Smooth muscle cell (in vitro differentiated cells): ENCODE measurements around the gene DUSP8. TPM values are rescaled to one million over a fixed set of nuclear protein-coding genes. Genes with fewer than 3 reads are reported as not detected.
"Not testable (repeated sequence)": the region's sequence is repeated elsewhere in the genome, so short reads cannot be mapped to it uniquely, and the experiment has no call there.

Experiments used
- DNase-seq: peaks from one replicate; lab custom pipeline; 2025; ENCODE audit not compliant: unreplicated experiment; lab: John Stamatoyannopoulos, UW
- H2AFZ ChIP-seq: fragments of 200-600 bp; sonication (generic); 2 replicates; pipeline ENCODE4 v1.6.0; 2016; ENCODE audit warnings: antibody characterized with exemption, low read depth, mild to moderate bottlenecking
- H3F3A ChIP-seq: fragments of 200-600 bp; sonication (generic); 2 replicates; pipeline ENCODE4 v1.6.0; 2017; ENCODE audit warnings: antibody characterized with exemption, low read depth
- H3K27ac ChIP-seq: fragments of 200-600 bp; sonication (generic); 2 replicates; pipeline ENCODE4 v1.5.1; 2016; ENCODE audit warnings: low read depth, mild to moderate bottlenecking
- H3K27me3 ChIP-seq: fragments of 200-600 bp; sonication (generic); 2 replicates; pipeline ENCODE4 v1.6.1; 2016; ENCODE audit warnings: low read depth, mild to moderate bottlenecking
- H3K36me3 ChIP-seq: fragments of 200-600 bp; sonication (generic); 2 replicates; pipeline ENCODE4 v1.5.1; 2016; ENCODE audit warnings: low read depth
- H3K4me1 ChIP-seq: fragments of 200-600 bp; sonication (generic); 2 replicates; pipeline ENCODE4 v1.5.1; 2016; ENCODE audit warnings: low read depth
- H3K4me2 ChIP-seq: fragments of 200-600 bp; sonication (generic); 2 replicates; pipeline ENCODE4 v1.6.0; 2016; ENCODE audit warnings: mild to moderate bottlenecking
- H3K4me3 ChIP-seq: fragments of 200-600 bp; sonication (generic); 2 replicates; pipeline ENCODE4 v1.5.1; 2016; ENCODE audit warnings: mild to moderate bottlenecking
- H3K79me2 ChIP-seq: fragments of 200-600 bp; sonication (generic); 2 replicates; pipeline ENCODE4 v1.6.0; 2016; ENCODE audit warnings: low read depth, mild to moderate bottlenecking
- H3K9ac ChIP-seq: fragments of 200-600 bp; sonication (generic); 2 replicates; pipeline ENCODE4 v1.6.0; 2016; ENCODE audit warnings: low read depth
- H3K9me3 ChIP-seq: fragments of 200-600 bp; sonication (generic); replicated peaks from 2 replicates; pipeline ENCODE4 v1.5.1; 2016; ENCODE audit warnings: low read depth
- H4K20me1 ChIP-seq: fragments of 200-600 bp; sonication (generic); 2 replicates; pipeline ENCODE4 v1.6.0; 2016; ENCODE audit warnings: low read depth
- WGBS: methylation state at CpG from one replicate; pipeline ENCODE4 v1.1.7; 2016; ENCODE audit warnings: low lambda C conversion rate; 5-methylcytosine and 5-hydroxymethylcytosine counted together
- polyA plus RNA-seq: library from polyadenylated mRNA; unstranded; fragments of >200 nt; fragmentation: Nextera tagmentation; extraction: Ambion mirVana; gene quantifications from 2 replicates; pipeline ENCODE4 v1.2.1, GENCODE V29; 2016
- total RNA-seq: library from RNA; depleted of rRNA; stranded (reverse); fragments of >200 nt; gene quantifications from 2 replicates; pipeline ENCODE4 v1.2.3, GENCODE V29; 2014
- TF ChIP-seq, protein P1 (sequence below): fragments of 200-600 bp; sonication (generic); IDR thresholded peaks from 2 replicates; pipeline ENCODE4 v1.5.1; 2017; ENCODE audit warnings: borderline replicate concordance, mild to moderate bottlenecking, antibody characterized with exemption; ENCODE audit not compliant: insufficient read depth, poor library complexity, severe bottlenecking

Gene DUSP8
- total and polyA plus RNA-seq, 2 experiments from 2014 or later = 5.0 to 6.3 TPM

DNA sequence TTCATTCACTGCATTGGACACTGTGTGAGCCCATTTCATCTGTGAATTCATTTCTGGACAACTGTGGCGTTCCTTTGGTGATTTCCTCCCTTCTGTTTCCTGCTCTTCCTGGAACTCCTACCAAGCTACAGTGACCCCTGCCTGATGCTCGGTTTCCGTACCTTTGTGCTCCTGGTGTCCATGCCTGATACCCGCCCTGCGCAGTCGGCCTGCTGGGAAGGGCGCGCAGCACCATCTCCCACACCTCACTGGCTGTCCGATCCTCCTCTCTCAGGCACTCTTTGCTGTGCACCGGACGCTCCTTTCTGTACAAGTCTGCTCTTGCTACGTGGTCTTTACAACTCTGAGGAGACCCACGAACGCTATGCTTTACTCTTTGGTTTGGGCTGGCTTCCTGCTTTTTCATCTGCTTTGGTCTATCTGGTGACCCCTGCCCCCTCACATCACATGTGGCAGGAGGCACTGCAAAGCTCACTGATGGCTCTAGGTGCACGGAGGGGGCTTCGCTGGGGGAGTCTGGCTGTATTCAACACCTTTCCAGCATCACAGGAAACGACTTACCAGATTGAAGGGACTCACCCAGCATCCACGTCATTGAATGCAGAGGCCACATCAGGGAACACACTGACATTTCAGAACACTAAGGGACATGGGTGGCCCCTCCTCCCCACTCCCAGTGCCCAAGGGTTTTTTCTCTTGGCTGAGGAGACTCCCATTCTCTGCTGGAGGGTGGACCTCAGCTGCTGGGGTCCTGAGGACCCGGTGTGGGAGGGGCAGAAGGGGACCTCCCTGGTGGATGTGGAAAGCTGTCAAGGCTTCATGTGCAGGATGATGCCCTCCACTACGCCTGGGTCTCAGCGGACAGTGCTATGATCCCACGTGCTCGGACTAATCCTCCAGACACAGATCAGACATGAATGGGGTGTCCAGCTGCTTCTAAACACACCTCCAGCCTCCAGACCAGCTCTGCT, 58.5 kb downstream of the DUSP8 start:
- WGBS = 92% methylated on average over 23 of the region's 23 CpGs
- no peak overlapping the region for H3K4me3 ChIP-seq
- no peak overlapping the region for H3K4me2 ChIP-seq
- H2AFZ ChIP-seq = no peak overlapping the region
- no peak overlapping the region for H3K27ac ChIP-seq
- no peaks in the 10 kb centered on the region for H3K9me3 ChIP-seq
- DNase-seq = no peak
- H3K36me3 ChIP-seq = no peaks in the 10 kb centered on the region
- H3K27me3 ChIP-seq = no peaks in the 10 kb centered on the region
- TF ChIP-seq, protein P1, sequence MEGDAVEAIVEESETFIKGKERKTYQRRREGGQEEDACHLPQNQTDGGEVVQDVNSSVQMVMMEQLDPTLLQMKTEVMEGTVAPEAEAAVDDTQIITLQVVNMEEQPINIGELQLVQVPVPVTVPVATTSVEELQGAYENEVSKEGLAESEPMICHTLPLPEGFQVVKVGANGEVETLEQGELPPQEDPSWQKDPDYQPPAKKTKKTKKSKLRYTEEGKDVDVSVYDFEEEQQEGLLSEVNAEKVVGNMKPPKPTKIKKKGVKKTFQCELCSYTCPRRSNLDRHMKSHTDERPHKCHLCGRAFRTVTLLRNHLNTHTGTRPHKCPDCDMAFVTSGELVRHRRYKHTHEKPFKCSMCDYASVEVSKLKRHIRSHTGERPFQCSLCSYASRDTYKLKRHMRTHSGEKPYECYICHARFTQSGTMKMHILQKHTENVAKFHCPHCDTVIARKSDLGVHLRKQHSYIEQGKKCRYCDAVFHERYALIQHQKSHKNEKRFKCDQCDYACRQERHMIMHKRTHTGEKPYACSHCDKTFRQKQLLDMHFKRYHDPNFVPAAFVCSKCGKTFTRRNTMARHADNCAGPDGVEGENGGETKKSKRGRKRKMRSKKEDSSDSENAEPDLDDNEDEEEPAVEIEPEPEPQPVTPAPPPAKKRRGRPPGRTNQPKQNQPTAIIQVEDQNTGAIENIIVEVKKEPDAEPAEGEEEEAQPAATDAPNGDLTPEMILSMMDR = no peak
- peaks cover 93% of the 10 kb centered on the region for H4K20me1 ChIP-seq
- no peaks in the 10 kb centered on the region for H3F3A ChIP-seq
- peaks cover 6% of the 10 kb centered on the region for H3K79me2 ChIP-seq
- peaks cover 5% of the 10 kb centered on the region for H3K4me1 ChIP-seq
- no peak overlapping the region for H3K9ac ChIP-seq

DNA sequence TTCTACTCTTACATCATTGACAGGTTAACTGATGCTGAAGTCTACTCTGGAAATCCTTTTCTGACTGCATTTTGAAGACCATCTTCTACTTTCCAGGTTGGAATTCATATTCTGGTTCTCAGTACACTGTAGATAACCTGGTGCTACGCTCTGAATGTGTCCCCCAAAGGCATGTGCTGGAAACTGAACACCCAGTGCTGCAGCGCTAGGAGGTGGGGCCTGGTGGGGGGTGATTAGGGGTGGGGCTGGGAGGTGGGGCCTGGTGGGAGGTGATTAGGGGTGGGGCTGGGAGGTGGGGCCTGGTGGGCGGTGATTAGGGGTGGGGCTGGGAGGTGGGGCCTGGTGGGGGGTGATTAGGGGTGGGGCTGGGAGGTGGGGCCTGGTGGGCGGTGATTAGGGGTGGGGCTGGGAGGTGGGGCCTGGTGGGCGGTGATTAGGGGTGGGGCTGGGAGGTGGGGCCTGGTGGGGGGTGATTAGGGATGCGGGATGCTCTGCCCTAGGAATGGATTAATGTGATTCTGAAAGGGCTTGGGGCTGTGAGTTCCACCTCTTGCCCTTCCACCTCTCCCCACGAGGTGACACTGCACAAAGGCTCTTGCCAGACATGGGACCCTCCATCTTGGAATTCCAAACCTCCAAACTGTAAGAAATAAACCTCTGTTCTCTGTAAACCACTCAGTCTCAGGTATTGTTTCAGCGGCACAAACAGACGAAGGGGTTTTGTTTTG, 59.4 kb downstream of the DUSP8 start:
- not testable (repeated sequence) for H3K4me1 ChIP-seq, H3K4me3 ChIP-seq, H3K9ac ChIP-seq, H3K27ac ChIP-seq, H2AFZ ChIP-seq, H3K79me2 ChIP-seq, H3K4me2 ChIP-seq, H3K27me3 ChIP-seq, H3K9me3 ChIP-seq, H3K36me3 ChIP-seq, DNase-seq, H3F3A ChIP-seq
- WGBS = 86% methylated on average over 5 of the region's 9 CpGs
- peaks cover 93% of the 10 kb centered on the region for H4K20me1 ChIP-seq

DNA sequence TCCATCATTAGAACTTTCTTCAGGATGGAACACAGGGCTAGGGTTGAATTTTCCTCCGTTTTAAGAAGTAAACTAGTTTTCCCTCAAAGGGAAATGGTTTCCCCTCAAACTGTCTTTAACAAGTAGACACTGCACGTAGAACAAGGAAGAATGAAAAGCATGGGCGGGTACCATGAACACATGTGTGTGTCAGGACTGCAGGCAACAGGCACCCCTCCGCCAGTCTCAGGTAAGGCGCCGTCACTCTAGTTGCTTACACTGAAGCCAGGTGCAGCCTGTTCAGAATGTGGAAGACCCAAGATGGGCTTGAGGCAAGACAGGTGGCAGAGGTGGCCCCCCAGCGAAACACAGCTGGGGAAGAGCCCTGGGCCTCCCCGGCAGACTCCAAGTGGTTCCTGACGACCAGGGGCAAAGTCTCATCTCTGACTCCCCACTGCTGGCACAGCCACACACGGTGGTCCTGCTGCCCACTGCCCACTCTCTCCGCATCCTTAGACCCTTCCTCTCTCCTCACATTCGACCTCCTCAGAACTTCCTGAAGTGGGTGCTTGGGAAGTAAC, 60.1 kb downstream of the DUSP8 start:
- Histone ChIP-seq H3F3A (no peaks in the 10 kb centered on the region), H3K27ac (no peak overlapping the region), H2AFZ (no peak overlapping the region), H3K4me1 (peaks cover 11% of the 10 kb centered on the region), H3K9me3 (no peaks in the 10 kb centered on the region), H3K27me3 (no peaks in the 10 kb centered on the region), H3K79me2 (peaks cover 14% of the 10 kb centered on the region), H3K4me3 (no peak overlapping the region), H3K9ac (no peak overlapping the region), H3K4me2 (no peak overlapping the region), H4K20me1 (peaks cover 93% of the 10 kb centered on the region), H3K36me3 (no peaks in the 10 kb centered on the region)
- WGBS = 92% methylated on average over 12 of the region's 12 CpGs
- DNase-seq = no peak
- TF ChIP-seq, protein P1 = no peak

DNA sequence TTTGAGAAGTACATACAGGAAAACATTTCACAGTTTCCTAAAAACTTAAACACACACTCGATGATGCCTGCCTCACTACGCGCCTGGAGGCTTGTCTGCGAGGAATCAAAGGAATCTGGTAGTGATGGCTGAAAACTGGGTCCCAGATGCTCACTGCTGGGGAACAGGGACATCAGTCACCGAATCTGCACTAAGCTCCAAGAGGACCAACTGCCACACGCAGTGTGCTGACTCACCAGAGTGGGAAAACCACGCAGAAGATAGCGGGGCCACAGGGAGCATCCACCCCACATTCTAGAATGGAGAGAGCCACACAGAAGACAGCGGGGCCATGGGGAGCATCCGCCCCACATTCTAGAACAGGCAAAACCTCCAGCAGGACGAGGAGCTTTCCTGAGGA, 61.1 kb downstream of the DUSP8 start:
- DNase-seq = no peak
- Histone ChIP-seq H3K9ac (no peak overlapping the region), H2AFZ (no peak overlapping the region), H3K36me3 (no peaks in the 10 kb centered on the region), H3K4me2 (no peak overlapping the region), H3K27ac (no peak overlapping the region), H4K20me1 (peaks cover 93% of the 10 kb centered on the region), H3K27me3 (no peaks in the 10 kb centered on the region), H3K4me1 (peaks cover 11% of the 10 kb centered on the region), H3K79me2 (peaks cover 17% of the 10 kb centered on the region), H3F3A (no peaks in the 10 kb centered on the region), H3K9me3 (no peaks in the 10 kb centered on the region), H3K4me3 (no peak overlapping the region)
- WGBS = 68% methylated on average over 11 of the region's 11 CpGs
- TF ChIP-seq, protein P1 = no peak

DNA sequence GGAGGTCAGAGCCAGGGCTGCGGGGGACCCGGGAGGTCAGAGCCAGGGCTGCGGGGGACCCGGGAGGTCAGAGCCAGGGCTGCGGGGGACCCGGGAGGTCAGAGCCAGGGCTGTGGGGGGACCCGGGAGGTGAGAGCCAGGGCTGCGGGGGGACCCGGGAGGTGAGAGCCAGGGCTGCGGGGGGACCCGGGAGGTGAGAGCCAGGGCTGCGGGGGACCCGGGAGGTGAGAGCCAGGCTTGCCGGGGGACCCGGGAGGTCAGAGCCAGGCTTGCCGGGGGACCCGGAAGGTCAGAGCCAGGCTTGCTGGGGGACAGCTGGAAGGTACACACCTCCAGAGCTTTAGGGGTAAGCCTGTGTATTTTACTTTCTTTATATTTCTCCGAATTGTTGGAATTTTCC, 61.7 kb downstream of the DUSP8 start:
- peaks cover 93% of the 10 kb centered on the region for H4K20me1 ChIP-seq
- peaks cover 11% of the 10 kb centered on the region for H3K4me1 ChIP-seq
- 100% methylated on average over 1 of the region's 18 CpGs for WGBS
- not testable (repeated sequence) for H3K27me3 ChIP-seq, DNase-seq, H3K9me3 ChIP-seq, H2AFZ ChIP-seq, H3K9ac ChIP-seq, H3F3A ChIP-seq, H3K4me3 ChIP-seq, H3K27ac ChIP-seq, H3K36me3 ChIP-seq, H3K4me2 ChIP-seq
- peaks cover 17% of the 10 kb centered on the region for H3K79me2 ChIP-seq
